ENCODE data around the gene PRX. TPM values are rescaled to one million over a fixed set of nuclear protein-coding genes. Genes with fewer than 3 reads are reported as not detected.

The PRX gene
- total and polyA plus RNA-seq, 9 of the 15 experiments (the other 6 are each of a cell fraction or from before 2014, with no cell fraction given) = 0.65 to 3.5 (median 1.7) TPM; not detected in 2

DNA sequence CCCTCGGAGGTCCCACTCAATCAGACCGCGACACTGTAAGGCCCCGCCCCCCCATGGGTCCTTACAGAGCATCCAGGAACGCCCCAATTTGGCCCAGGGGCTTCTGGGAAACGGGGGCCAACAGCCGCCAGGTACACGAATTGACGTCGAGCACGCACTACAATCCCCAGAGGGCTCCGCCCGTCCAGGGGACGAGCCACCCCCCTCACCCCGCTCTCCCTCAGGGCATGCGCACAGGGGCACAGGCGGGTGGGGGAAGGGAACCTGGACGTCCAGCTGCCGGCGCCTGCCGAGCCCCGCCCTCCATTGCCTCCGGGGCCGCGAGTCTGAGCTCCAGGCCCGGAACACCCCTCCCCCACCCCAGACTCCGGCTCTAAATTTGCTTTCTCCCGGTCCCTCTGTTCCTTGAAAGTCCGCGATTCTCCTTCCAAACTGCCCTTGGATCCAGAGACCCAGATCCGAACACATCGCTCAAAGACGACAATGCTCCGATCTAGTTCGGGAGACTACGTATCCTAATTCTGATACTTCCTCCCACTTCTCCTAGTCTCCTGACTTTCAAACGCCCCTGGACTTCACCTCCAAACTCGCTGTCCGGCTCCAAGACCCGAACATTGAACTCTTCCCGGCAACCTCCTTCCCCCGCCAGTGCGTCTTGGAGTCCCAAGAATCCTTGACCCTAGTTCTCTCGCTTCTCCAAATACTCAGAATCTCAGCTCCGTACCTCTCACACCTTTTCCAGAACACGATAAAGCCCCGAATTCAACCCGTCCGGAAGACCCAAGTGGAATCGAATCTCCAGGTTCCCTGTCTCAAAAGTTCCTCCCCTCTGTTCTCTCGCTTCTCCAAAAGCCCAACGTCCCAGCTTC is 30.2 kb upstream of the PRX start (continued):
- TF ChIP-seq, protein P1, sequence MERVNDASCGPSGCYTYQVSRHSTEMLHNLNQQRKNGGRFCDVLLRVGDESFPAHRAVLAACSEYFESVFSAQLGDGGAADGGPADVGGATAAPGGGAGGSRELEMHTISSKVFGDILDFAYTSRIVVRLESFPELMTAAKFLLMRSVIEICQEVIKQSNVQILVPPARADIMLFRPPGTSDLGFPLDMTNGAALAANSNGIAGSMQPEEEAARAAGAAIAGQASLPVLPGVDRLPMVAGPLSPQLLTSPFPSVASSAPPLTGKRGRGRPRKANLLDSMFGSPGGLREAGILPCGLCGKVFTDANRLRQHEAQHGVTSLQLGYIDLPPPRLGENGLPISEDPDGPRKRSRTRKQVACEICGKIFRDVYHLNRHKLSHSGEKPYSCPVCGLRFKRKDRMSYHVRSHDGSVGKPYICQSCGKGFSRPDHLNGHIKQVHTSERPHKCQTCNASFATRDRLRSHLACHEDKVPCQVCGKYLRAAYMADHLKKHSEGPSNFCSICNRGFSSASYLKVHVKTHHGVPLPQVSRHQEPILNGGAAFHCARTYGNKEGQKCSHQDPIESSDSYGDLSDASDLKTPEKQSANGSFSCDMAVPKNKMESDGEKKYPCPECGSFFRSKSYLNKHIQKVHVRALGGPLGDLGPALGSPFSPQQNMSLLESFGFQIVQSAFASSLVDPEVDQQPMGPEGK (CRISPR knock-in tag; IDR thresholded peaks at IDR 0.05; ENCODE audit: borderline replicate concordance) = no peak
- TF ChIP-seq SIN3B (IDR thresholded peaks at IDR 0.05; ENCODE audit: low read depth) (no peak), ZBTB17 (CRISPR knock-in tag; IDR thresholded peaks at IDR 0.05) (peak; percentile 56; the same call in 1 of the 2 replicates), ZNF140 (CRISPR knock-in tag; IDR thresholded peaks at IDR 0.05) (no peak), ZFP1 (CRISPR knock-in tag; IDR thresholded peaks at IDR 0.05) (no peak), GABPA (tag; conservative IDR thresholded peaks at IDR 0.05; ENCODE audit: low read depth) (peak; percentile 10; the same call in 1 of the 2 replicates), TFAM (CRISPR knock-in tag; conservative IDR thresholded peaks at IDR 0.05) (no peak), ZZZ3 (IDR thresholded peaks at IDR 0.05) (no peak), SMARCC2 (IDR thresholded peaks at IDR 0.05; ENCODE audit: low read depth) (0 out of 2 replicates have a peak, but pooled peaks have one; percentile 30), ZBTB8A (IDR thresholded peaks at IDR 0.05; ENCODE audit: partially characterized antibody) (no peak), SNIP1 (IDR thresholded peaks at IDR 0.05; ENCODE audit: low read depth) (peak; percentile 6; the same call in 1 of the 2 replicates), MBD2 (IDR thresholded peaks at IDR 0.05; ENCODE audit: borderline replicate concordance, low read depth) (peak; percentile 77), PRMT5 (CRISPR knock-in tag; IDR thresholded peaks at IDR 0.05) (no peak), RNF2 (IDR thresholded peaks at IDR 0.05) (peak; percentile 94), PURB (CRISPR knock-in tag; IDR thresholded peaks at IDR 0.05; ENCODE audit: low read depth) (no peak), ZNF146 (CRISPR knock-in tag; IDR thresholded peaks at IDR 0.05; ENCODE audit: unreplicated experiment) (no peak), FOXP1 (CRISPR knock-in tag; IDR thresholded peaks at IDR 0.05) (no peak)
- TF ChIP-seq, protein P2, sequence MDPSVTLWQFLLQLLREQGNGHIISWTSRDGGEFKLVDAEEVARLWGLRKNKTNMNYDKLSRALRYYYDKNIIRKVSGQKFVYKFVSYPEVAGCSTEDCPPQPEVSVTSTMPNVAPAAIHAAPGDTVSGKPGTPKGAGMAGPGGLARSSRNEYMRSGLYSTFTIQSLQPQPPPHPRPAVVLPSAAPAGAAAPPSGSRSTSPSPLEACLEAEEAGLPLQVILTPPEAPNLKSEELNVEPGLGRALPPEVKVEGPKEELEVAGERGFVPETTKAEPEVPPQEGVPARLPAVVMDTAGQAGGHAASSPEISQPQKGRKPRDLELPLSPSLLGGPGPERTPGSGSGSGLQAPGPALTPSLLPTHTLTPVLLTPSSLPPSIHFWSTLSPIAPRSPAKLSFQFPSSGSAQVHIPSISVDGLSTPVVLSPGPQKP (CRISPR knock-in tag; IDR thresholded peaks at IDR 0.05) = no peak
- TF ChIP-seq, protein P3, sequence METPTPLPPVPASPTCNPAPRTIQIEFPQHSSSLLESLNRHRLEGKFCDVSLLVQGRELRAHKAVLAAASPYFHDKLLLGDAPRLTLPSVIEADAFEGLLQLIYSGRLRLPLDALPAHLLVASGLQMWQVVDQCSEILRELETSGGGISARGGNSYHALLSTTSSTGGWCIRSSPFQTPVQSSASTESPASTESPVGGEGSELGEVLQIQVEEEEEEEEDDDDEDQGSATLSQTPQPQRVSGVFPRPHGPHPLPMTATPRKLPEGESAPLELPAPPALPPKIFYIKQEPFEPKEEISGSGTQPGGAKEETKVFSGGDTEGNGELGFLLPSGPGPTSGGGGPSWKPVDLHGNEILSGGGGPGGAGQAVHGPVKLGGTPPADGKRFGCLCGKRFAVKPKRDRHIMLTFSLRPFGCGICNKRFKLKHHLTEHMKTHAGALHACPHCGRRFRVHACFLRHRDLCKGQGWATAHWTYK (CRISPR knock-in tag; IDR thresholded peaks at IDR 0.05) = peak; percentile 36; the same call in 1 of the 2 replicates
- TF ChIP-seq, protein P4, sequence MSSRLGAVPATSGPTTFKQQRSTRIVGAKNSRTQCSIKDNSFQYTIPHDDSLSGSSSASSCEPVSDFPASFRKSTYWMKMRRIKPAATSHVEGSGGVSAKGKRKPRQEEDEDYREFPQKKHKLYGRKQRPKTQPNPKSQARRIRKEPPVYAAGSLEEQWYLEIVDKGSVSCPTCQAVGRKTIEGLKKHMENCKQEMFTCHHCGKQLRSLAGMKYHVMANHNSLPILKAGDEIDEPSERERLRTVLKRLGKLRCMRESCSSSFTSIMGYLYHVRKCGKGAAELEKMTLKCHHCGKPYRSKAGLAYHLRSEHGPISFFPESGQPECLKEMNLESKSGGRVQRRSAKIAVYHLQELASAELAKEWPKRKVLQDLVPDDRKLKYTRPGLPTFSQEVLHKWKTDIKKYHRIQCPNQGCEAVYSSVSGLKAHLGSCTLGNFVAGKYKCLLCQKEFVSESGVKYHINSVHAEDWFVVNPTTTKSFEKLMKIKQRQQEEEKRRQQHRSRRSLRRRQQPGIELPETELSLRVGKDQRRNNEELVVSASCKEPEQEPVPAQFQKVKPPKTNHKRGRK (tag; IDR thresholded peaks at IDR 0.05) = no peak
- TF ChIP-seq, protein P5, sequence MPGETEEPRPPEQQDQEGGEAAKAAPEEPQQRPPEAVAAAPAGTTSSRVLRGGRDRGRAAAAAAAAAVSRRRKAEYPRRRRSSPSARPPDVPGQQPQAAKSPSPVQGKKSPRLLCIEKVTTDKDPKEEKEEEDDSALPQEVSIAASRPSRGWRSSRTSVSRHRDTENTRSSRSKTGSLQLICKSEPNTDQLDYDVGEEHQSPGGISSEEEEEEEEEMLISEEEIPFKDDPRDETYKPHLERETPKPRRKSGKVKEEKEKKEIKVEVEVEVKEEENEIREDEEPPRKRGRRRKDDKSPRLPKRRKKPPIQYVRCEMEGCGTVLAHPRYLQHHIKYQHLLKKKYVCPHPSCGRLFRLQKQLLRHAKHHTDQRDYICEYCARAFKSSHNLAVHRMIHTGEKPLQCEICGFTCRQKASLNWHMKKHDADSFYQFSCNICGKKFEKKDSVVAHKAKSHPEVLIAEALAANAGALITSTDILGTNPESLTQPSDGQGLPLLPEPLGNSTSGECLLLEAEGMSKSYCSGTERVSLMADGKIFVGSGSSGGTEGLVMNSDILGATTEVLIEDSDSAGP (CRISPR knock-in tag; IDR thresholded peaks at IDR 0.05) = no peak
